ENCODE results near the gene RSRC1. TPM values are rescaled to one million over a fixed set of nuclear protein-coding genes. Genes with fewer than 3 reads are reported as not detected.

Gene RSRC1
- total and polyA plus RNA-seq, 2 donors (not counting 1 experiment from before 2014, with no cell fraction given): 4.5 to 54.6 TPM

- H3K27me3 Mint-ChIP-seq: no peaks in the 10 kb centered on the region
- peaks cover 9% of the 10 kb centered on the region for H3K4me1 Mint-ChIP-seq
- H3K9me3 Mint-ChIP-seq (ENCODE audit: insufficient read depth): no peaks in the 10 kb centered on the region
- Histone ChIP-seq H3K4me2 (replicated peaks; ENCODE audit: low read depth, low read length, poor library complexity, severe bottlenecking) (no peak overlapping the region), H3K27ac (ENCODE audit: low read length in 2 of 2) (no peak overlapping the region), H2AFZ (ENCODE audit: insufficient read depth, low read depth, low read length, poor library complexity, severe bottlenecking) (no peak overlapping the region), H3K4me3 (ENCODE audit: control extremely low read depth in 1 of 5, extremely low read depth in 1 of 5, insufficient read depth in 1 of 5, low read depth in 2 of 5, low read length in 4 of 5) (no peak overlapping the region), H4K20me1 (ENCODE audit: control insufficient read depth, insufficient read depth, low read length, poor library complexity, severe bottlenecking) (no peaks in the 10 kb centered on the region), H3K36me3 (replicated peaks in 1 of 2; ENCODE audit: control extremely low read depth in 1 of 2, control insufficient read depth in 1 of 2, extremely low read depth in 1 of 2, insufficient read depth in 2 of 2, low read length in 1 of 2) (peaks cover 0 to 1% of the 10 kb centered on the region in 2 experiments), H3K9ac (ENCODE audit: low read length) (no peak overlapping the region), H3K4me1 (ENCODE audit: control insufficient read depth in 2 of 2, insufficient read depth in 2 of 2, low read length in 2 of 2) (peaks cover 4 to 6% of the 10 kb centered on the region in 2 donors), H3K9me3 (ENCODE audit: control extremely low read depth in 1 of 3, control insufficient read depth in 2 of 3, insufficient read depth in 1 of 3, low read length in 2 of 3) (no peaks in the 10 kb centered on the region), H3K79me2 (ENCODE audit: control insufficient read depth, insufficient read depth, low read length) (no peaks in the 10 kb centered on the region), H3K27me3 (replicated peaks in 1 of 4; ENCODE audit: control extremely low read depth in 1 of 4, control insufficient read depth in 3 of 4, insufficient read depth in 4 of 4, low read length in 3 of 4) (no peaks in the 10 kb centered on the region)
- ChIA-PET CTCF (no interaction called here), POLR2A (no interaction called here)
- WGBS (ENCODE audit: insufficient coverage): no CpG with 5 or more reads among the region's 1 CpG
- DNase-seq: no peak
- no peak overlapping the region for H3K27ac Mint-ChIP-seq
- TF ChIP-seq CTCF (IDR thresholded peaks at IDR 0.05) (no peak), EZH2 (IDR thresholded peaks at IDR 0.05; ENCODE audit: borderline replicate concordance, insufficient read depth, low read depth, low read length, poor library complexity, severe bottlenecking) (no peak)
- intact Hi-C loops (cut with micrococcal nuclease): no loop called here
- H3K4me3 Mint-ChIP-seq: no peak overlapping the region
- no peak for ATAC-seq (ENCODE audit: low read depth)
Measured at GRCh38 chr3:158347966-158348365, 238.1 kb downstream of the RSRC1 start.

GRCh38 chr3:158350971-158351370 lies 241.1 kb downstream of the RSRC1 start:
- H3K27me3 ChIP-seq (replicated peaks in 1 of 4; ENCODE audit: control extremely low read depth in 1 of 4, control insufficient read depth in 3 of 4, insufficient read depth in 4 of 4, low read length in 3 of 4): no peaks in the 10 kb centered on the region
- no peaks in the 10 kb centered on the region for H4K20me1 ChIP-seq (ENCODE audit: control insufficient read depth, insufficient read depth, low read length, poor library complexity, severe bottlenecking)
- no peak overlapping the region for H3K9ac ChIP-seq (ENCODE audit: low read length)
- H3K4me1 Mint-ChIP-seq: peaks cover 18% of the 10 kb centered on the region
- H3K27ac Mint-ChIP-seq: no peak overlapping the region
- H3K36me3 ChIP-seq (replicated peaks in 1 of 2; ENCODE audit: control extremely low read depth in 1 of 2, control insufficient read depth in 1 of 2, extremely low read depth in 1 of 2, insufficient read depth in 2 of 2, low read length in 1 of 2): peaks cover 0 to 1% of the 10 kb centered on the region in 2 experiments
- POLR2A ChIA-PET: no interaction called here
- no peaks in the 10 kb centered on the region for H3K9me3 Mint-ChIP-seq (ENCODE audit: insufficient read depth)
- CTCF ChIA-PET: no interaction called here
- peaks cover 4 to 6% of the 10 kb centered on the region in 2 donors for H3K4me1 ChIP-seq (ENCODE audit: control insufficient read depth in 2 of 2, insufficient read depth in 2 of 2, low read length in 2 of 2)
- ATAC-seq (ENCODE audit: low read depth) (no peak), DNase-seq (no peak)
- H3K27me3 Mint-ChIP-seq: no peaks in the 10 kb centered on the region
- H3K27ac ChIP-seq (ENCODE audit: low read length in 2 of 2): no peak overlapping the region
- no peak for TF ChIP-seq CTCF (IDR thresholded peaks at IDR 0.05)
- TF ChIP-seq EZH2 (IDR thresholded peaks at IDR 0.05; ENCODE audit: borderline replicate concordance, insufficient read depth, low read depth, low read length, poor library complexity, severe bottlenecking): no peak
- intact Hi-C loops (cut with micrococcal nuclease): no loop called here
- no peaks in the 10 kb centered on the region for H3K9me3 ChIP-seq (ENCODE audit: control extremely low read depth in 1 of 3, control insufficient read depth in 2 of 3, insufficient read depth in 1 of 3, low read length in 2 of 3)
- no peak overlapping the region for H3K4me2 ChIP-seq (replicated peaks; ENCODE audit: low read depth, low read length, poor library complexity, severe bottlenecking)
- 83% methylated on average over 1 of the region's 4 CpGs for WGBS (ENCODE audit: insufficient coverage)
- no peaks in the 10 kb centered on the region for H3K79me2 ChIP-seq (ENCODE audit: control insufficient read depth, insufficient read depth, low read length)
- H2AFZ ChIP-seq (ENCODE audit: insufficient read depth, low read depth, low read length, poor library complexity, severe bottlenecking): no peak overlapping the region
- H3K4me3 Mint-ChIP-seq: no peak overlapping the region
- H3K4me3 ChIP-seq (ENCODE audit: control extremely low read depth in 1 of 5, extremely low read depth in 1 of 5, insufficient read depth in 1 of 5, low read depth in 2 of 5, low read length in 4 of 5): no peak overlapping the region
